Fibroblast of the conjunctiva (primary cell): ENCODE results near the gene MBLAC2.
A peak's percentile ranks its signal among the peaks of the same experiment; 100 is the strongest.

Experiments
- DNase-seq: peaks from one replicate; pipeline ENCODE4 v3.0.0-alpha.2; 2010; ENCODE audit warnings: low read depth

MBLAC2 gene

DNA sequence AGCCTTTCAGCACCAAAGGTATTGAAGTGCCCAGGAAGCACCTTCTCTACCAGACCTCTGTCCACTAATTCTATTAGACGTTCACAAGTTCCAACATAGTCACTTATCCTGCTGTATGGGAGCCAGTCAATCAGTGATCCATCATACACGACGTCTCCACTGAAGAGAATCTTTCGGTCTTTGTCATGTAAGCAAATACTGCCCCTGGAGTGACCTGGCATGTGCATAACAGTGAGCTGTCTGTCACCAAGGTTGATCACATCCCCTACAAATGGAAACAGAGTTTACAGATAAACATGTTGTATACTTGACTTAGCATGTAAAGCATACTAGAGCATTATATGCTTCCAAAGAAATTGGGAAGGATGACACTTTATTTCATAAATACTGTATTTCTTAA is 13.3 kb downstream of the MBLAC2 start:
- no peak for DNase-seq

DNA sequence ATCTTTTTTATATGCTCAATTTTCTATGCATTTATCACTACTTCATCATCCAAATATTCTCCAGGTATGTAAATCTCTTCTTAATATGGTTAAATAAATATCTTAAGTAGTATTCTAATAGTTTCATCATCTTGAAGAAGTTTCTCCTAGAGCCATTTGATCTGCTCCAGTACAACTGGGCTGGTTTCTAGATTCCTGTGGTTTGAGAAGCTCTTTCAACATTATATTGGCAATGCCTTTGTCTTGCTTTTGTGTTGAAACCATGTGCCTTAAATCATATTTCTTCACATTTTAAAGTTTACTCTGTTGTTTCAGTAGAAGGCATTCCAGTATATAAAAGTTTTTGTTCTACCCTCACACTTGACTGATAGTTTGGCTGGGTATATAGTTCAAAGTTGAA is 27.6 kb downstream of the MBLAC2 start:
- peak; percentile 17 for DNase-seq

DNA sequence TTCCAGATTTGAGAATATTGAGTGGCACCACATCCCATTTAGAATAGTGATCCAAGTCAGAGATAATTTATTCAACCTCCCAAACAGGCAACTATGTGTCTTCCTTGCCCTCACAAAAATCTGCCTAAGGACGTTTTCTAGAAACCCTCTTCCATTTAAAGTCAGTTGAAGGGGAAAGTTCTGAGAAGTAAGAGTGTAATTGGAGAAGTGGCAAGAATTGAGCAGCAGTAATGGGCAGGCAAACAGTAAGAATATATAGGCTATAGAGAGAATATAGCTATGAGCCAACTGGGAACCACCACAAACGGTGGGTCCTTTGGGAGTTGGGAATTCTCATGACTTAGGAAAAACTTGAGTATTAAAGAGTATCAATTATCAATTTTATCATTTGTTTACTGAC is 33.9 kb downstream of the MBLAC2 start:
- no peak for DNase-seq

DNA sequence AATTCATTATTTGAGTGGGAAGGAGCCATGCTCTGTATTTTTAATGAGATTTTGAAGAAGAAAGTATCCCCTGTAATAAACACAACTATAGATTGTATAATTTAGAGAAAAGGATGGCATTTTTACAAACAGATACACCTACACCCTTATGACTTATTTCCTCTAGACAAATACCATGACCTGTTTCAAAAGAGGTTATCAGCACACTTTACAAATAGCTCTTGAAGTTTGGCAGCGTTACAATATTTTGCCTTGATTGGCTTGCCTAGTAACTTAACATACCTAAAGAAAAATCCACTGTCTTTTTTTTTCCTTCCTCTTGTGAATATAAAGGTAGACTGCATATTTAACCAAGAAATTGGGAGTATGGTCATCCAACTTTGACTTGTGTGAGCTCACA is 36.5 kb downstream of the MBLAC2 start:
- no peak for DNase-seq

DNA sequence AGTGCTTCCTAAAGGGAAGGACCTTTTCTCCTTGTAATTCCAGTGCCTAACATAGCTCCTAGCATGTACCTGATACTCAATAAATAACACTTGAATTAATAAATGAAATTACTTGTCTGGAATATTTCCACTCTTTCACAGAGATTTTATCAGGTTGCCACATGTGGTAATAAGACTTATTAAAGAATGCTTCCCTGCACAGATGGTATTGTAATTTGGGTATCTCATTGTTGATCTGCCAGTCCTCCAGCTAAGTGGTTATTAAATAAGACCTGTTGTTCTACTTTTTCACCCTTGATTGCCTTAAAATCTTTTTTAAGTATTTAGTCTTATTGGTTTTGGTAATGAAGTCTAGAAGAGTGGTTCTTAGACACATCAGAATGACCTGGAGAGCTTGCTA is 36.9 kb downstream of the MBLAC2 start:
- no peak for DNase-seq

DNA sequence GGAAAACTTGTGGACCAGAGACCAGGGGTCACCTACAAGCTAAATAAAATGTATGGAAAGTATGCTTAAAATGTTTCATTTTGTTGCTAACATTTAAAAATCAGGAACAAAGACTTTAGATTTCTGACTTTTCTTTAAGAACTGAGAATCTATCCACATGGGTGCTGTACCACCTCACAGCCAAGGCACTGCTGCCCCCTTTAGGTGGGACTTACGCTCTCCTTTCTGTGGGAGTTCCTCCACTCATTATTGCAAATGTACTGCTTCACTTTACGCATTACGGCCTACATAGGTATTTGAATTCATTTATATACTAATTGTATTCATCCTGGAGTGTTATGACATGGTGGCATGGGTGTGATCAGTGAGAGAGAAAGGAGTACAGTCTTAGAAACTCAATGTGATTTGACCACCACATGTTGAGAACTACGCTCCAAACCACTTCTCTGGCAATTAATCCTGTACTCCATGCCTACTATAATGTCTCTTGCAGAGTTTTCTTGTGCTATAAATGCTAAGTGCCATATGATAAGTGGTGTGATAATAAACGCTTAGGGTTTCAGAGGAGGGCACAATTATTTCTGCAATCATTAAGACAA is 40.4 kb downstream of the MBLAC2 start:
- DNase-seq = no peak

DNA sequence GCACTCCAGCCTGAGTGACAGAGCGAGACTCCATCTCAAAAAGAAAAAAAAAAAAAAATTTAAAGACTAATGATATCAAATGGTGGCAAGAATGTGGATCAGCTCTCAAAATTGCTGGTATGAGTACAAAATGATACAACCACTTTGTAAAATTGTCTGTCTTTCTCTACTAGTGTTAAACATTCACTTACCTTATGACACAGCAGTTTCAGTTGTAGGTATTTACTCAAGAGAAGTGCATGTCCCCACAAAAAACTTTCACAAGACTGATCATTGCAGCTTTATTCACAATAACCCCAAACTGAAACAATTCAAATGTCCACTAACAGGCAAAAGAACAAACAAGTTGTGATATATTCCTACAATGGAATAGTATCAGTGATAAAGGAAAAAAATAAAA is 50.3 kb downstream of the MBLAC2 start:
- DNase-seq = no peak

DNA sequence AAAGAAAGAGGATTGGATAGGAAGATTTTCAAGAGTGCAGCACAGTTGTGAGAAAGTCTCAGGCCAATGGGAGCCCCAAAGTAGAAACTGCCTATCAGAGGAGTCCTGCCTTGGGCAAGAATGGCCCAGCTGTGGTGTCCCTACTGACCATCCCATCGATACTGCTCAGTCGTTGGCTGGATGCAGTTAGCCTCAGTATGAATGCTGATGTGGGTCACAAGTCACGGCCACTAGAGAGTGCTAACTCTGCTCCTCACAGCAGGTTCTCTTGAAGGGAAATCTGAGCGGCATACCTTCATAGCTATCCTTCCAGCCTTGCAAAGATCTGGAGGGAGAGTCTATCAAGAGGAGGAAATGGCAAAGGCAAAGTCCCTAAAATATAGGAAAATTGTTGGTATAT is 53.4 kb downstream of the MBLAC2 start:
- DNase-seq = no peak

DNA sequence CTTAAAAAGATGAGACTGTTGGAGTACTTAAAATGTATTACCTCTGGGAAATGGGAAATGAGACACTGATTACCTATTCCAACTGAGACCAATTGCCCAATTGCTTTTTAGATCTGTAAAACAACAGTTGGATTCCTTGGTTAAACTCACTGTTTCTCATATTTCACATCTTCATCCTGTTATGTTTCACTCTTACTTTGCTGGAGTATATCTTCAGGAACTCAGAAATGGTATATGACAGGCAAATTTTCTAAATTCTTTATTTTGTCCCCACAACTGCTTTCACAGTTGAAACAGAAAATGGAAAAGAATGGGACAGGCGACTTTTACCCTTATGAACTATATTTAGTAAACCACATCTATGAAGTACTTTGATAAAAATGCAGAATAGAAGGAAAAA is 56.4 kb downstream of the MBLAC2 start:
- DNase-seq = no peak

DNA sequence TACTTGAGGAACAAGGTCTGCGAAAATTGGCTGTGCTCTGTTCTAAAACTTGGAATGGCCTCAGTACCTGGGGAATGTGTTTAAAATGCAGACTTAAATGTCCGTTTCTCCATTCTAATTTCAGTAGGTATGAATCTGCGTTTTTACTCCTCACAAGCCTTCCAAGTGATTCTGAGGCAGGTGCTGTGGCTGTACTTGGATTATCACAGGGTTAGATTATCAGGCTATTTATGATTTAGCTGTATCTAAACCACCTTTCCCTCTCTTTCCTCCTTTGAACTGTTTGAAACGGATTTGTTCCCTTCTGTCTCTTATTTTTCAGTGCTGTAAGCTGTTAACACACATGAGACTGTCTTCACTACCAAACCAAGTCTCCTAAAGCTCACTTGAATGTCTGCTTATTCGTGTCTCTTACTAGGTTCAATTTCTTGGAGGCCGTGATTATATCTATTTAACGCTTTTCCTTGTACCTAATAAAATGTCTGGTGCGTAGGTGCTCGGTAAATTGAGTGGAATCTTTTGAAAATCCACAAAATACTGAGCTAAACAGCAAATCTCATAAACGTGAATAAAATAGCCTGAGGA is 64.3 kb downstream of the MBLAC2 start:
- no peak for DNase-seq

DNA sequence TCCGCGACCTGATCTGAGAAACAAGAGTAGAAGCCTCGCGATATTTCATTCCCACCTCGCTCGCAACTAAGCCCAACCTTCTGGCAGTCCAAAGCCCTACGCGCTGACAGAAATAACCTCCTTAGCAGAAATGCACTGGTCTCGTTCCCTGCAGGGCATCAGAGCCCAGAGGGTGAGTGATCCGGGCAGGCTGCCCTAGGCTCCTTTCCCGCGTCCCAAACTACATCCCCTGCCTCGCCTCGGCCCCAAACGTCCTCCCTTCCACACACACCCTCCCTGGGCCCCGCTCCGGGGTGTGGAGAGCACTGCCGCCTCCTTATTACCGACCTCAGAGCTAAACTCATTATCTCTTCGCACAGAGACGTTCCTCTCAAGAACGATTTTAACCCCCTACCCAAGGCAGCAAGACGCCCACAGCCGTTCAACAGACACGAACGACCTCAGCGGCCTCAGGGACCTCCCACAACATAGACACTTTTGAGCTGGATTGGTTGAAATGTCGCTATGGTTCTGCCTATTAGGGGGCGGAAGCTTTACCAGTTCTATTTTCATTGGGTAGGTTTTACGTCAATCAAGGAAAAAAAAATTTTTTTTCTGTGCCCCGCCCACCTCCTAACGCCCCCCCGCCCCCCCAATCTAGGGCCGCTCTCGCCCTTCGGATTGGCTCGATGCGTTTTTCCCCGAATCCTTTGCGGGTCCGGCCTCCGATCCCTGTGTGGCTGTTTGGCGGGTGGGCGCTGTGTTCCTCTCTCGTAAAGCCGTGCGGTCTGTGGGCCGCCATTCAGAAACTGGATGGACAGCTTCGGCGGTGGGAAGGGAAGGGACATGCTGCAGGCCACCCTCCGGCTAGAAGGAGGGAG is 65.0 kb downstream of the MBLAC2 start, which contains the start of gene CETN3:
Gene CETN3 (minus strand): TSS at position 439 of the 860 bp plus-strand sequence. CDS start 95 bp downstream, at position 344.
- DNase-seq = peak; percentile 94

DNA sequence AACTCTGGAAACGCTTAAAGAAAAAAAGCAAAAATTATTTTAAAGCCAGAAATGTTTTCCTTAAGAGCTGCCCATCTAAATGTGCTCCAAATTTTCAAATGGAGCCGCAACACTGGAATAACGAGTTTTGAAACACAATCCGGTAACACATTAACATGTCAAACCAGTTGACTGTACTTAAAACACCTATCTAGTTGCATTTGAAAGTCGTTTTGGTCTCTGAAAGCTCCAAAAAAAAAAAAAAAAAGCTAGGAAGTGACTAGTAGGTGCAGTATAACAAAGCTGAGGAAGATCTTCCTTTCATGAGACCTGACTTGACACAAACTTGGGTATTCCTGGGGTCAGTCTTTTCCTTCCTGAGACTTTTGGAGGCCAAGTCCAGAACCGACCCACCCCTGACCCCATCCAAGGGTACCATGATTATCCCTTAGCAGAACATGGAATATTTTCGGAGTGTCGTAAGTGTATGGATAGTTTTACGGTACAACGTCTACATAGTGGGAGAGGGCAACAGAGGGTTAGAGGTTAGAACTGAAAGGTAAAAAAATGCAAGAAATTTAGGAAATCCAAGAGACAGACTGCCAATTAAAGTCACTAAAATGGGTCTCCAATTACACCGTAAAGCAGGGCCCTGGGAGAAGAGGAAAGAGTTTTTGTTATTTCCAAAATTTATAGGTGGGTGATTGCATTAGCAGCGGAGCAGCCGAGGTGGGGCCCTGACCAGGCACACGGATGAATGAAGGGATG is 65.8 kb downstream of the MBLAC2 start:
- DNase-seq = no peak
